Measurements from ENCODE around the gene GNRH2. TPM values are rescaled to one million over a fixed set of nuclear protein-coding genes. Genes with fewer than 3 reads are reported as not detected.

Gene GNRH2
- total and polyA plus RNA-seq, 2 donors (not counting 3 experiments of a cell fraction or from before 2014, with no cell fraction given) = 1.9 TPM; not detected in 1

DNA sequence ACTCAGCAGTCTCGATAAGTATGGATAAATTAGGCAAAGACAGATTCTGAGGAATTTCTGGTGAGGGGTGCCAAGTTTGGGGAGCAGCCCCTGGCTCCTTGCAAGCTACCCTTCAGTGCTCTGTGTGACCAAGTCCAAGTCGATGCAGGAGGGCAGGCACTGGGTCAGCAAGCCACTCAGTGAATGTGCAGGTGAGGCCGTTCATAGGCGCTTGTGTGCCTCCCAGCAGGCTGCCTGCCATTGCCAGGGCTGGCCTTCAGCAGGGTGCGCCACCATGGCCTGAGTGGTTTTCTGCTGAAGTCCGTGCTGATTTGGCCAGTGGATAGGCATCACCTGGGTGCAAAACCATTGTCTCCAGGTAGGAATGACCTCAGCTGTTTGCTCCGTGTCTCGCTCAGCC lies 3.3 kb upstream of the GNRH2 start:
- CTCF ChIA-PET = no interaction called here
- H3K36me3 ChIP-seq (ENCODE audit: control insufficient read depth in 2 of 2, extremely low read depth in 1 of 2, insufficient read depth in 2 of 2, low read length in 2 of 2) = peaks cover 9 to 36% of the 10 kb centered on the region in 2 experiments
- intact Hi-C loops (cut with micrococcal nuclease) = no loop called here

More for the DNA sequence above, 3.3 kb upstream of the GNRH2 start:
- H3K4me3 ChIP-seq (replicated peaks in 1 of 3; ENCODE audit: insufficient read depth in 1 of 3, low read depth in 1 of 3, low read length in 3 of 3) = no peak overlapping the region
- H3K4me2 ChIP-seq (ENCODE audit: insufficient read depth, low read length) = no peak overlapping the region
- DNase-seq (ENCODE audit: low read depth, low spot score) (no peak), FAIRE-seq (no peak)
- no peaks in the 10 kb centered on the region for H3K27me3 ChIP-seq (ENCODE audit: control insufficient read depth in 2 of 2, insufficient read depth in 2 of 2, low read length in 2 of 2)
- no peak overlapping the region for H2AFZ ChIP-seq (ENCODE audit: low read depth, low read length)
- H3K9ac ChIP-seq (replicated peaks; ENCODE audit: extremely low read depth, insufficient read depth, low read length) = no peak overlapping the region
- TF ChIP-seq POLR2A (IDR thresholded peaks at IDR 0.05; ENCODE audit: low read depth, low read length) (no peak), MYC (IDR thresholded peaks at IDR 0.05; ENCODE audit: low read depth, low read length) (no peak), CTCF (IDR thresholded peaks at IDR 0.05; ENCODE audit: extremely low read depth in 1 of 2, insufficient read depth in 1 of 2, low read depth in 1 of 2, low read length in 2 of 2) (no peak), EZH2 (IDR thresholded peaks at IDR 0.05; ENCODE audit: borderline replicate concordance, low read depth, low read length, severe bottlenecking) (no peak), POLR2AphosphoS5 (IDR thresholded peaks at IDR 0.05; ENCODE audit: insufficient read depth, low read depth, low read length) (no peak), FOS (IDR thresholded peaks at IDR 0.05; ENCODE audit: borderline replicate concordance, insufficient read depth, low read length) (no peak), JUN (IDR thresholded peaks at IDR 0.05; ENCODE audit: borderline replicate concordance, insufficient read depth, insufficient read length, low read depth) (no peak), GATA2 (IDR thresholded peaks at IDR 0.05; ENCODE audit: insufficient read depth, insufficient read length, low read depth, low read length) (no peak)
- TF ChIP-seq, protein P1, sequence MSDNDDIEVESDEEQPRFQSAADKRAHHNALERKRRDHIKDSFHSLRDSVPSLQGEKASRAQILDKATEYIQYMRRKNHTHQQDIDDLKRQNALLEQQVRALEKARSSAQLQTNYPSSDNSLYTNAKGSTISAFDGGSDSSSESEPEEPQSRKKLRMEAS (IDR thresholded peaks at IDR 0.05; ENCODE audit: insufficient read depth, insufficient read length) = no peak
- dilution Hi-C loops (cut with MboI; ENCODE audit: extremely low pct_ligation_motif_present, low sequenced_read_pairs) = no loop called here
- H3K27ac ChIP-seq (ENCODE audit: insufficient read depth, low read depth, low read length) = no peak overlapping the region
- no TSS peak for BruUV-seq (replicated peaks)
- no peaks in the 10 kb centered on the region for H3K9me1 ChIP-seq (replicated peaks; ENCODE audit: control insufficient read depth, extremely low read depth, insufficient read depth, low read length)
- no peaks in the 10 kb centered on the region for H4K20me1 ChIP-seq (replicated peaks; ENCODE audit: control insufficient read depth, extremely low read depth, insufficient read depth, low read length)
- H3K9me3 ChIP-seq (replicated peaks; ENCODE audit: control insufficient read depth, insufficient read depth, low read length) = no peaks in the 10 kb centered on the region
- no peaks in the 10 kb centered on the region for H3K79me2 ChIP-seq (ENCODE audit: control insufficient read depth, insufficient read depth, low read length)
- POLR2A ChIA-PET = no interaction called here
- peaks cover 4% of the 10 kb centered on the region for H3K4me1 ChIP-seq (ENCODE audit: control insufficient read depth, extremely low read depth, insufficient read depth, low read length)
